GM19239 (cell line): ENCODE results near the gene TUBB4A.
A peak's percentile ranks its signal among the peaks of the same experiment; 100 is the strongest.

Experiments
- DNase-seq: peaks from one replicate; pipeline ENCODE4 v3.0.0; 2011; ENCODE audit warnings: low spot score; ENCODE audit not compliant: insufficient read length
- FAIRE-seq: peaks from 2 replicates; lab custom pipeline; 2011; peaks lifted over from hg19 to GRCh38; lab: Jason Lieb, UNC

The TUBB4A gene

DNA sequence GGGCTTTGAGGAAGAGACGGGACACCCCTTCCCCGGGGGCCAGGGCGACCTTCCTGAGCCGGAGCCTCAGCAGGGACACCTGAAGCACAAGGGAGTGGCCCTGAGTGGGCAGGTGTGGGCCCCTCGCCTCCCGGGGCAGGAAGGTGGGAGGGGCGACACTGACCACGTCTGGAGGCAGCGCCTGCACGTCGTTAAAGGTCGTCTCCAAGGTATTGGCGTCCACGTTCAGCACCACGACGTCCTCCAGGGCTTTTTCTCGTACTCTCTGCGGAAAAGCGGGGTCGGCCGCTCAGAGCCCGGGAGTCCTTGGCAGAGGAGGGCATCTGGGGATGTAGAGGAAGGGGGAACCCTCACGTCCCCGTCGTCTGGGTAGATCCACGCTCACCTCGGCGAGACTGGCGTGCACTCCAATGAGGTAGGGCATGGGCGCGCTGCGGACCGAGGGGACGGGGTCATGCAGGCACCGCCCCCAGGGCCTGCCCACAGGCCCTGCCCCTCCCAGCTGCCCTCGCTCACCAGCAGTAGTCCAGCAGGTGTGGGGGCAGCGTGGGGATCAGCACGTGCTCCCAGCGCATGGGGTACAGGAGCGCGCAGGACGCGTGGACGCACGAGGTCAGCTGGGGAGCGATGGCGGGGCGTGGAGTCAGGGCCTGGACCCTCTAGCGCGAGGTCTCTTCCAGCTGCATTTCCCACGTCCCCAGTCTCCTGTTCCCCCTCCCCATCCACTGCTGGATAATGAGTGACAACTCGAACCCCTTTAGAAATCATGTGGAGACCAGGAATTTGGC is 26.6 kb downstream of the TUBB4A start:
- FAIRE-seq (no peak), DNase-seq (no peak)

DNA sequence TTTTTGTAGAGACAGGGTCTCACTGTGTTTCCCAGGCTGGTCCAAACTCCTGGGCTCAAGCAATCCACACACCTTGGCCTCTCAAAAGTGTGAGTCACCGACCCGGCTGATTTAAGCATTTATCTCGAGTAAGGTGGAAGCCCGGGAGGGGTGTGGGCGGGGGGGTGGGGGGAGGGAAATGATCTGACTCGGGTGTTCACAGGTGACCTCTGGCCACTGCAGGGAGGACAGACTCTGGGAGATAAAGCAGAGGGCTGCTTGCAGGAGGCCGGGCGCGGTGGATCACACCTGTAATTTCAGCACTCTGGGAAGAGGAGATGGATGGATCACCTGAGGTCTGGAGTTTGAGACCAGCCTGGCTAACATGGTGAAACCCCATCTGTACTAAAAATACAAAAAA is 28.5 kb downstream of the TUBB4A start:
- no peak for FAIRE-seq
- DNase-seq: no peak

GRCh38 chr19:6472713-6473112 is 29.4 kb downstream of the TUBB4A start:
- DNase-seq: no peak
- no peak for FAIRE-seq

GRCh38 chr19:6471076-6471475 is 31.0 kb downstream of the TUBB4A start:
- FAIRE-seq (no peak), DNase-seq (no peak)

GRCh38 chr19:6470173-6470572 is 31.9 kb downstream of the TUBB4A start:
- DNase-seq (no peak), FAIRE-seq (no peak)

DNA sequence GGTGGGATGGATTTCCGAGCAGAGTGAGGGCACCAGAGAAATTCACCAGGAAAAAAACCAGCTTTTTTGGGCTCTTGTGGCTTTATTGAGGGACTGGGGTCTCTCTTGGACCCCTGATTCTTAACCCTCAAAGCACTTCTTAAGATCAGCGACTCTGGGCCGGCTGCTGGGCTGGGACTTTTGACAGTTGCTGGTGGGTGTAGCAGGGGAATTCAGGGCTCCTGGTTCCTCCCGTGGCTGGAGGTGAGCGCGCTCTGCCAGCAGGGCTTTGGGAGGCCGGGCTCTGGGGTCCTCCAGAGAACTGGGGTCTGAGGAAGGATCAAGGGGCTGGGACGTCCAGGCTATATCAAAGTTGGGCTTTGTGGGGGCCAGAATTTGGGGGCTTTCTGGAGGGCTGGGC is 34.7 kb downstream of the TUBB4A start:
- FAIRE-seq: no peak

DNA sequence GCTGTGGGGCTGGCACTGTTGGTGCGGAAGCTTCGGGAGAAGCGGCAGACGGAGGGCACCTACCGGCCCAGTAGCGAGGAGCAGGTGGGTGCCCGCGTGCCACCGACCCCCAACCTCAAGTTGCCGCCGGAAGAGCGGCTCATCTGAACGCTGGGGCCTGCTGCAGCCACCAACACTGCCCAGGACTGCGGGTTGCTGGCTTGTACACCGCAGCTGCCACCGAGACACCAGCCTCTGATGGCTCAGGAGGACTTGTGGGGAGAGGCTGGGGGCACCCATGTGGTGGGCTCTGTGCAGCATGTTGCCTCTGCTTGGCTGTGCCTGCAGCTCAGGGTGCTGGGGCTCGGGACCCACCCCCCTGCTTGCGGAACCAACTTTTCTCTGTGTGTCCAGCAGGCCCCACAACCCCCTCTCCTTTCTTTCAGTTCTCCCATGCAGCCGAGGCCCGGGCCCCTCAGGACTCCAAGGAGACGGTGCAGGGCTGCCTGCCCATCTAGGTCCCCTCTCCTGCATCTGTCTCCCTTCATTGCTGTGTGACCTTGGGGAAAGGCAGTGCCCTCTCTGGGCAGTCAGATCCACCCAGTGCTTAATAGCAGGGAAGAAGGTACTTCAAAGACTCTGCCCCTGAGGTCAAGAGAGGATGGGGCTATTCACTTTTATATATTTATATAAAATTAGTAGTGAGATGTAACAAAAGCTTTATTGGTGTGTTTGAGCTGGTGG is 35.4 kb downstream of the TUBB4A start:
- DNase-seq (no peak), FAIRE-seq (no peak)

More for the DNA sequence above, 34.7 kb downstream of the TUBB4A start:
- DNase-seq: no peak

DNA sequence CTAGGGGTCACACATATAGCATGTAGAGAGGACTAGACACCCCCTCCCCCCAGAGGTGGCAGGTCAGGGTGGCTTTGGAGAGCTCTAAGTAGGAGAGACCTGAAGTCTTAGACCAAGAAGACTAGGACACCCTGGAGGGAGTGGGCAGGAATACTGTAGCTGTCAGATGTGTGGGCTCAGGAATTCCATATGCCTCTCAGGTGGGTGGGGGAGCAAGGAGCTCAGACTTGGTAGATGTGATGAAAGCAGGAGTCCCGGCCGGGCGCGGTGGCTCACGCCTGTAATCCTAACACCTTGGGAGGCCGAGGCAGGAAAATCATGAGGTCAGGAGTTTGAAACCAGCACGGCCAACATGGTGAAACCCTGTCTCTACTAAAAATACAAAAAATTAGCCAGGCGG is 36.4 kb downstream of the TUBB4A start:
- DNase-seq: no peak
- FAIRE-seq: no peak

DNA sequence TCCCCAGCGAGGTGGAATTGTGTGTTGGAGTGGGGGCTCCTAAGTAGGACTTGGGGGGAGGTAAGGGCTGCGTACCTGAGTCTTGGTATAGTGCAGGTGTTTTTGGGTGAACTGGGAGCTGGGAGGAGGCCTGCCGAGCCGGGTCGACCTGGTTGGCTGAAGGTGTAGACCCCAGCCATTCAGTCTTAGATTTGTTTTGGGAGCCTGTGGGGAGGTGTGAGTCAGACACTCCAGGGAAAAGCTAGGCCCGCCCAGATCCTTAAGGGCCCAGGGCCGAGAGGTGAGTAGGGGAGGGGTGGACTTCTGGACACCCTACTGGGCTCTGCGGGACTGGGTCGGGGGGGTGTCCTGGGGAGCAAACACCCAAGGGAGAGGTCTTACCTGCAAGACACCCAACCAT is 37.1 kb downstream of the TUBB4A start:
- FAIRE-seq (no peak), DNase-seq (no peak)

DNA sequence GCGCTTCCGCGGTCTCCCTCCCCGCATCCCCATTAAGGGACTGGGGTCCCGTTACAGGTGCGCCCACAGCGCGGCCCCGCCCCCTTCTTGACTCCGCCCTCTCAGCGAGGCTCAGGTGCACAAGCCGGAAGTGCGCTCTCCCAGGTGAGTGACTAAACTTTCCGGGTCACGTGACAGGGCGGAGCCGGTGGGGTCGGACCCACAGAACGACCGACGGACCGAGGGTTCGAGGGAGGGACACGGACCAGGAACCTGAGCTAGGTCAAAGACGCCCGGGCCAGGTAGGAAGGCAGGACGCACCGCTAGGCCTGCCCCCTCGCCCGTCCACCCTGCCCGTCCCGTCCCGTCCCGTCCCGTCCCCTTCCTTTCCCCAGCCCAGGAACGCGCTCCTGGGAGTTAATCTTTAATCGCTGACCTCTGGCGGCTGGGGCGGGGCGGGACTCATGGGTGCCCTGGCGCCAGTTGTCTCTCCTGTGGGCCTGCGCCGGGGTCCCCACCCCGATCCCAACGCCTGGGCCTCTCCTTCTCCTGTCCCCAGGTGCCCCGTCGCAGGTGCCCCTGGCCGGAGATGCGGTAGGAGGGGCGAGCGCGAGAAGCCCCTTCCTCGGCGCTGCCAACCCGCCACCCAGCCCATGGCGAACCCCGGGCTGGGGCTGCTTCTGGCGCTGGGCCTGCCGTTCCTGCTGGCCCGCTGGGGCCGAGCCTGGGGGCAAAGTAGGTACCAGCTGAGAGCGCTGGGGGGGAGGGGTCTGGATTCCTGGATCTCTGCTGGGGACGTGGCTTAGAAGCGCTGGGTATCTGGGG is 37.8 kb downstream of the TUBB4A start, which contains the start of gene CRB3:
TSS of gene CRB3 (plus strand) at position 202 of the 804 bp plus-strand sequence. CDS start at position 633, 431 bp downstream.
- FAIRE-seq: no peak
- no peak for DNase-seq

GRCh38 chr19:6460099-6460884 is 41.8 kb downstream of the TUBB4A start:
- peak; percentile 94 for DNase-seq
- FAIRE-seq: peak; percentile 98

- DNase-seq: peak; percentile 87
- no peak for FAIRE-seq
Observed at GRCh38 chr19:6459262-6460098, 42.6 kb downstream of the TUBB4A start, which contains the start of gene SLC25A23. TSS of gene SLC25A23 (minus strand) at chr19:6459792. CDS start at chr19:6459628, 164 bp downstream.

DNA sequence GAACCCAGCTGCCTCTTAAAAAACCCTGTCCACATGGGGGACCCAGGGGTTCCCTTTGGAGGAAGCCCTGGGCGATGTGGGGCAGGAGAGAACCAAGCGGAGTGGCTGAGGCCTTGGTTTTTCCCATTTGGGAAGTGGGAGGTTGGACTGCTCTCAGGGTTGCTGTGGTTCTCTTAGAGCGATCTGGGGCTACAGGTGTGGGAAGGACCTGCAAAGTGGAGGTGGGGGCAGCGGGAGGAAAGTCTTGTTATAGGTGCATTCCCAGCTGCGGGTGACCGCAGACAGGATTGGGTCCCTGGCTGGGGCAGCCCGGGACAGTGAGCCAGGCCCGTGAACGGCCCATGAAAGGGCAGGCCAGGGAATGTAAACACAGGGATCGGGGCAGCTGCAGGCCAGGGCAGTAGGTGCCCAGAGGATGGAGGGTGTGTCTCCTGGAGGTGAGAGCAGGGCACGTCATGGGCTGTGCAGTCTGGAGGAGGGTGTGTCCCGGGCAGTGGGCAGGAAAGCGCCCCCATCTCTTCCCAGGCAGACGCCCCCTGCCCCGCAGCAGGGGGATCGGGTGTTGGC is 43.3 kb downstream of the TUBB4A start:
- FAIRE-seq (peak; percentile 63), DNase-seq (no peak)

DNA sequence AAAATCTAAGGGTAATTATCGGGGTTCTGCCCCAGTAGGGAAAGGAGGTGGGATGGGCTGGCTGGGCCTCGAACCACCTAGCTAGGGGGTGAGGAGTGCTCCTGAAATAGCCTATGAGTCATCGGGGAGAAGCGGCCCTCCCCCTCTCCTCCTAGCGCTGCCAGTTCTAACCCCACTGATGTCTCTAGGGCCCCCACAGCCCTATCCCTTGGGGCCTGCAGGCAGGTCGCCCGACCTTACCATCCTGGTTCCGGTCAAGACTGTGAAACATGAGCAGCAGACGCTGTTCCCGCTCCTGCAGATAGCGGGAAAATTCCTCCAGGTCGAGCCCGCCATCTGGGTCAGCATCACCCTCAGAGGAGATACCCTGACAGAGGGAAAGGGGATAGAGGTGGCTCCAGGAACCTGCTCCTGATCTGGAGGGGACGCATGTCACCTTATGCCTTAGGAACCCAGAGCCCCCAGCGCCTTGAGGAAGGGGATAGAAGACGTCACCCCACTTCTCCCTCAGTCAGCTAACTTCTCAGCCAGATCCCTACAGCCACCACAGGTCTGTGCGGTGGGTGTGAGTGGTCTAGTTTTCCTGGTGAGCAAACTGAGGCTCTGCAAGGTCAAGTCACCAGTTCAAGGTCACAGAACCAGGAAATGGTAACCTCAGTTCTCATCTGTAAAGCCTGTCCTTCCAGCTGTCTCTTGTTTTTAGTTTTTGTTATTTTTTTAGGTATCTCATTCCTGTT is 44.0 kb downstream of the TUBB4A start:
- peak; percentile 64 for DNase-seq
- peak; percentile 58 for FAIRE-seq

GRCh38 chr19:6455924-6456323 is 46.2 kb downstream of the TUBB4A start:
- DNase-seq: no peak
- no peak for FAIRE-seq

GRCh38 chr19:6453951-6454565 is 48.1 kb downstream of the TUBB4A start:
- no peak for FAIRE-seq
- no peak for DNase-seq

DNA sequence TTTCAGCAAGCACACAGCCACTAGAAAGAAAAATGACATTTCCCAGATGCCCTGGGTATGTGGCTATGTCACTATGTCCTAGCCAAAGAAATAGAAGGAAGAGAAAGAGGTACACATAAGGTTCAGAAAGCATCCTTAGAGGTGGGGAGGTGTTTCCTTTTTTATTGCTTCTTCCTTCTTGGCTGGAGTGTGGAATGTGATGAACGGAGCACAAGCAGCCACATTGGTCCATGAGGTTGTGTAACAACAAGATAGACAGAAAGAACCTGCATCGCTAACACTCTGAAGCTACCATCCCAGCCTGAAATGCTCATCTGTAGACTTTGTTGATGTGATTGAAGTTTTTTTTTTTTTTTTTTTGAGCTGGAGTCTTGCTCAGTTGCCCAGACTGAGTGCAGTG is 49.2 kb downstream of the TUBB4A start:
- FAIRE-seq: no peak
- DNase-seq: no peak

GRCh38 chr19:6452223-6452614 is 49.9 kb downstream of the TUBB4A start:
- FAIRE-seq (no peak), DNase-seq (no peak)
